Neural cell (in vitro differentiated cells): Measurements from ENCODE around the gene CLVS2. TPM values are rescaled to one million over a fixed set of nuclear protein-coding genes. Genes with fewer than 3 reads are reported as not detected.

ENCODE experiments used
- H2AFZ ChIP-seq: fragments of 200-600, 300-800 bp; sonication (generic), shearing (Covaris generic); 2 replicates; pipeline ENCODE4 v1.6.0; 2014; ENCODE audit warnings: low read depth, mild to moderate bottlenecking, antibody characterized with exemption, low read length, moderate library complexity
- H3F3A ChIP-seq: fragments of 200-600 bp; shearing (Covaris generic); 2 replicates; pipeline ENCODE4 v1.6.1; 2016; ENCODE audit warnings: mild to moderate bottlenecking, moderate library complexity, mixed read lengths, antibody characterized with exemption, low read length; ENCODE audit not compliant: insufficient read depth, poor library complexity, severe bottlenecking
- H3K27ac ChIP-seq: fragments of 200-600, 300-800 bp; sonication (generic), shearing (Covaris generic); 2 replicates; pipeline ENCODE4 v1.5.1; 2014; ENCODE audit warnings: mild to moderate bottlenecking, low read length, moderate library complexity
- H3K27me3 ChIP-seq: fragments of 300-800, 200-600 bp; sonication (generic), shearing (Covaris generic); 2 replicates; pipeline ENCODE4 v1.6.0; 2014; ENCODE audit warnings: mild to moderate bottlenecking, low read depth, low read length, moderate library complexity; ENCODE audit not compliant: insufficient read depth
- H3K36me3 ChIP-seq: fragments of 300-800, 200-600 bp; sonication (generic), shearing (Covaris generic); 2 replicates; pipeline ENCODE4 v1.5.1; 2014; ENCODE audit warnings: mild to moderate bottlenecking, antibody characterized with exemption, low read length, moderate library complexity; ENCODE audit not compliant: insufficient read depth
- H3K4me2 ChIP-seq: fragments of 300-800, 200-600 bp; sonication (generic), shearing (Covaris generic); 2 replicates; pipeline ENCODE4 v1.6.0; 2014; ENCODE audit warnings: mild to moderate bottlenecking, low read length
- H3K4me3 ChIP-seq: fragments of 300-800, 200-600 bp; sonication (generic), shearing (Covaris generic); 2 replicates; pipeline ENCODE4 v1.5.1; 2014; ENCODE audit warnings: mild to moderate bottlenecking, low read length, moderate library complexity
- H3K79me2 ChIP-seq: fragments of 200-600 bp; shearing (Covaris generic); replicated peaks from 2 replicates; pipeline ENCODE4 v1.6.0; 2014; ENCODE audit warnings: mild to moderate bottlenecking, low read length, moderate library complexity; ENCODE audit not compliant: insufficient read depth
- H3K9ac ChIP-seq: fragments of 300-800, 200-600 bp; sonication (generic), shearing (Covaris generic); 2 replicates; pipeline ENCODE4 v1.6.1; 2016; ENCODE audit warnings: mild to moderate bottlenecking, low read length, mixed read lengths
- H3K9me2 ChIP-seq: fragments of 200-600 bp; shearing (Covaris generic); 2 replicates; pipeline ENCODE4 v1.6.1; 2016; ENCODE audit warnings: mild to moderate bottlenecking, low read length, mixed read lengths; ENCODE audit not compliant: insufficient read depth
- H3K9me3 ChIP-seq: fragments of 200-600, 300-800 bp; sonication (generic), shearing (Covaris generic); 2 replicates; pipeline ENCODE4 v1.6.1; 2016; ENCODE audit warnings: mild to moderate bottlenecking, mixed run types, low read length, moderate library complexity, mixed read lengths
- H4K20me1 ChIP-seq: fragments of 200-600 bp; shearing (Covaris generic); 2 replicates; pipeline ENCODE4 v1.6.1; 2016; ENCODE audit warnings: mild to moderate bottlenecking, mixed run types; ENCODE audit not compliant: insufficient read depth
- EP300 ChIP-seq: fragments of 450-650 bp; conservative IDR thresholded peaks from 2 replicates; pipeline ENCODE4 v1.6.1; 2014; ENCODE audit warnings: antibody characterized with exemption, mild to moderate bottlenecking, moderate library complexity; ENCODE audit not compliant: poor library complexity, severe bottlenecking
- EZH2 ChIP-seq: fragments of 200-600, 300-800 bp; shearing (Covaris generic), sonication (generic); IDR thresholded peaks from 2 replicates; pipeline ENCODE4 v1.6.1; 2014; ENCODE audit warnings: antibody characterized with exemption, low read length, borderline replicate concordance, mild to moderate bottlenecking; ENCODE audit not compliant: insufficient read depth, poor library complexity, severe bottlenecking
- MXI1 ChIP-seq: fragments of 450-650 bp; conservative IDR thresholded peaks from 2 replicates; pipeline ENCODE4 v1.6.1; 2014; ENCODE audit warnings: antibody characterized with exemption, mild to moderate bottlenecking; ENCODE audit not compliant: poor library complexity, severe bottlenecking
- POLR2AphosphoS5 ChIP-seq: IDR thresholded peaks from 2 replicates; pipeline ENCODE4 v1.6.1; 2012
- RAD21 ChIP-seq: fragments of 450-650 bp; conservative IDR thresholded peaks from 2 replicates; pipeline ENCODE4 v1.6.1; 2014; ENCODE audit warnings: antibody characterized with exemption, mild to moderate bottlenecking, moderate library complexity
- SMC3 ChIP-seq: fragments of 450-650 bp; conservative IDR thresholded peaks from 2 replicates; pipeline ENCODE4 v1.6.1; 2014; ENCODE audit warnings: antibody characterized with exemption, mild to moderate bottlenecking, moderate library complexity; ENCODE audit not compliant: poor library complexity
- TAF1 ChIP-seq: IDR thresholded peaks from 2 replicates; pipeline ENCODE4 v1.6.1; 2012; ENCODE audit warnings: low read depth
- polyA plus RNA-seq: library from polyadenylated mRNA; depleted of rRNA; stranded (reverse); fragments of >200 nt; gene quantifications from 2 replicates; pipeline ENCODE4 v1.2.3, GENCODE V29; 2014
- TF ChIP-seq, protein P1 (sequence below): IDR thresholded peaks from 2 replicates; pipeline ENCODE4 v1.6.1; 2012; ENCODE audit warnings: borderline replicate concordance
- TF ChIP-seq, protein P2 (sequence below): fragments of 450-650 bp; IDR thresholded peaks from 2 replicates; pipeline ENCODE4 v1.5.1; 2014; ENCODE audit warnings: antibody characterized with exemption, mild to moderate bottlenecking, moderate library complexity; ENCODE audit not compliant: poor library complexity, severe bottlenecking

Gene CLVS2
- polyA plus RNA-seq, 1 donor from 2014 or later = 12.9 TPM

DNA sequence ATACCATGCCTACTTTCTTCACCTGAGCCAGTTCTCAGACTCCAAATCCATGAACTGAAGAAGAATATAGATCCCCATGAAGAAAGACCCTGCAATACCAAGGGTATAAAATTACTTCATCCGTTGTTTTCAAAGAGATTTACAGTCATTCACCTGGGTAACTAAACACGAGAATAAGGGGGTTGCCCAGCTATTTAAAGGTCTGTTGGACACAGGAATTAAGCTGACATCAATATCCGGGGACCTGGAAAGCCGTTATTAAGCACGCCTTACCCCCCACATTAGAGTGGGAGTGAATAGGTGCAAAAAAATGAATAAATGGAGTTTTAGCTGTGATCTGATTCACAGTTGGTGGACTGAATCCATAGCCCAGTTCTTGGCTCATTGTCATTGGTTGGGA lies 28.9 kb downstream of the CLVS2 start:
- Histone ChIP-seq H3K79me2 (no peaks in the 10 kb centered on the region), H3K36me3 (no peaks in the 10 kb centered on the region), H3K9ac (no peak overlapping the region), H3F3A (no peaks in the 10 kb centered on the region), H3K9me3 (no peaks in the 10 kb centered on the region), H2AFZ (no peak overlapping the region), H3K4me2 (no peak overlapping the region), H4K20me1 (no peaks in the 10 kb centered on the region), H3K4me3 (no peak overlapping the region), H3K9me2 (no peaks in the 10 kb centered on the region), H3K27me3 (no peaks in the 10 kb centered on the region), H3K27ac (no peak overlapping the region)
- TF ChIP-seq, protein P1, sequence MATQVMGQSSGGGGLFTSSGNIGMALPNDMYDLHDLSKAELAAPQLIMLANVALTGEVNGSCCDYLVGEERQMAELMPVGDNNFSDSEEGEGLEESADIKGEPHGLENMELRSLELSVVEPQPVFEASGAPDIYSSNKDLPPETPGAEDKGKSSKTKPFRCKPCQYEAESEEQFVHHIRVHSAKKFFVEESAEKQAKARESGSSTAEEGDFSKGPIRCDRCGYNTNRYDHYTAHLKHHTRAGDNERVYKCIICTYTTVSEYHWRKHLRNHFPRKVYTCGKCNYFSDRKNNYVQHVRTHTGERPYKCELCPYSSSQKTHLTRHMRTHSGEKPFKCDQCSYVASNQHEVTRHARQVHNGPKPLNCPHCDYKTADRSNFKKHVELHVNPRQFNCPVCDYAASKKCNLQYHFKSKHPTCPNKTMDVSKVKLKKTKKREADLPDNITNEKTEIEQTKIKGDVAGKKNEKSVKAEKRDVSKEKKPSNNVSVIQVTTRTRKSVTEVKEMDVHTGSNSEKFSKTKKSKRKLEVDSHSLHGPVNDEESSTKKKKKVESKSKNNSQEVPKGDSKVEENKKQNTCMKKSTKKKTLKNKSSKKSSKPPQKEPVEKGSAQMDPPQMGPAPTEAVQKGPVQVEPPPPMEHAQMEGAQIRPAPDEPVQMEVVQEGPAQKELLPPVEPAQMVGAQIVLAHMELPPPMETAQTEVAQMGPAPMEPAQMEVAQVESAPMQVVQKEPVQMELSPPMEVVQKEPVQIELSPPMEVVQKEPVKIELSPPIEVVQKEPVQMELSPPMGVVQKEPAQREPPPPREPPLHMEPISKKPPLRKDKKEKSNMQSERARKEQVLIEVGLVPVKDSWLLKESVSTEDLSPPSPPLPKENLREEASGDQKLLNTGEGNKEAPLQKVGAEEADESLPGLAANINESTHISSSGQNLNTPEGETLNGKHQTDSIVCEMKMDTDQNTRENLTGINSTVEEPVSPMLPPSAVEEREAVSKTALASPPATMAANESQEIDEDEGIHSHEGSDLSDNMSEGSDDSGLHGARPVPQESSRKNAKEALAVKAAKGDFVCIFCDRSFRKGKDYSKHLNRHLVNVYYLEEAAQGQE = no peak
- no peak for TF ChIP-seq TAF1
- TF ChIP-seq EP300 = no peak
- TF ChIP-seq, protein P2, sequence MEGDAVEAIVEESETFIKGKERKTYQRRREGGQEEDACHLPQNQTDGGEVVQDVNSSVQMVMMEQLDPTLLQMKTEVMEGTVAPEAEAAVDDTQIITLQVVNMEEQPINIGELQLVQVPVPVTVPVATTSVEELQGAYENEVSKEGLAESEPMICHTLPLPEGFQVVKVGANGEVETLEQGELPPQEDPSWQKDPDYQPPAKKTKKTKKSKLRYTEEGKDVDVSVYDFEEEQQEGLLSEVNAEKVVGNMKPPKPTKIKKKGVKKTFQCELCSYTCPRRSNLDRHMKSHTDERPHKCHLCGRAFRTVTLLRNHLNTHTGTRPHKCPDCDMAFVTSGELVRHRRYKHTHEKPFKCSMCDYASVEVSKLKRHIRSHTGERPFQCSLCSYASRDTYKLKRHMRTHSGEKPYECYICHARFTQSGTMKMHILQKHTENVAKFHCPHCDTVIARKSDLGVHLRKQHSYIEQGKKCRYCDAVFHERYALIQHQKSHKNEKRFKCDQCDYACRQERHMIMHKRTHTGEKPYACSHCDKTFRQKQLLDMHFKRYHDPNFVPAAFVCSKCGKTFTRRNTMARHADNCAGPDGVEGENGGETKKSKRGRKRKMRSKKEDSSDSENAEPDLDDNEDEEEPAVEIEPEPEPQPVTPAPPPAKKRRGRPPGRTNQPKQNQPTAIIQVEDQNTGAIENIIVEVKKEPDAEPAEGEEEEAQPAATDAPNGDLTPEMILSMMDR = no peak
- no peak for TF ChIP-seq MXI1
- no peak for TF ChIP-seq SMC3
- TF ChIP-seq EZH2 = no peak
- TF ChIP-seq POLR2AphosphoS5 = no peak

DNA sequence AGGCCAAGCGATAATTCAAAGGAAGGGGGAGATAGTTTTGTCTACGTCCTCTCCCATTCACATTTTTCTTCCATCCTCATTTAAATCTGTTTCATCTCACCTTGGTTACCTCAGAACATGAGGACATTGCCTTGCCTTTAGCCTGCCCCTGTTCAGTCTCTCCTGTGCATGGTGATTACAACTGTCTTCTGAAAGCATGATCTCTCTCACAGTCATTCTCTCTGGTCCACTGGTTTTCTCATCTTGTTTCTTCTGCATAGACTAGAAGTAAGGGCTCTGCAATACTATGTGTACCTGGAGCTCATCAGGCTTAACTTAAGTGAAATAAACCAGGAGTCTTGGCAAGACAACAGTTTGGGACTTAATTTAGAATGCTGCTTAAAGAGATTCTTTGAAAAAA lies 31.4 kb downstream of the CLVS2 start:
- Histone ChIP-seq H3K4me2 (no peak overlapping the region), H3K27ac (no peak overlapping the region)
- TF ChIP-seq, protein P1 = no peak
- TF ChIP-seq EZH2 (no peak), SMC3 (no peak), MXI1 (no peak), TAF1 (no peak), POLR2AphosphoS5 (no peak), EP300 (no peak), RAD21 (no peak)
- TF ChIP-seq, protein P2 = no peak

More for the DNA sequence above, 31.4 kb downstream of the CLVS2 start:
- no peaks in the 10 kb centered on the region for H3K27me3 ChIP-seq
- H2AFZ ChIP-seq = no peak overlapping the region
- no peaks in the 10 kb centered on the region for H4K20me1 ChIP-seq
- no peaks in the 10 kb centered on the region for H3K9me2 ChIP-seq
- H3K4me3 ChIP-seq = no peak overlapping the region
- no peaks in the 10 kb centered on the region for H3F3A ChIP-seq
- no peaks in the 10 kb centered on the region for H3K9me3 ChIP-seq
- no peaks in the 10 kb centered on the region for H3K36me3 ChIP-seq
- H3K9ac ChIP-seq = no peak overlapping the region
- no peaks in the 10 kb centered on the region for H3K79me2 ChIP-seq
